ENCODE data around the gene NOTCH4.
"Not testable (repeated sequence)": the region's sequence is repeated elsewhere in the genome, so short reads cannot be mapped to it uniquely, and the experiment has no call there.

NOTCH4 gene

GRCh38 chr6:32191696-32192607 is 31.9 kb downstream of the NOTCH4 start:
- DNase-seq = no peak

GRCh38 chr6:32190911-32191677 is 32.8 kb downstream of the NOTCH4 start:
- no peak for DNase-seq

- DNase-seq = peak; percentile 72
Observed at GRCh38 chr6:32190054-32190851, 33.6 kb downstream of the NOTCH4 start, which contains the start of gene PBX2. TSS of gene PBX2 (minus strand) at chr6:32190202. CDS start at chr6:32189915, 287 bp downstream.

GRCh38 chr6:32189742-32190053 is 34.2 kb downstream of the NOTCH4 start:
- no peak for DNase-seq

GRCh38 chr6:32189069-32189741 is 34.7 kb downstream of the NOTCH4 start:
- no peak for DNase-seq

DNA sequence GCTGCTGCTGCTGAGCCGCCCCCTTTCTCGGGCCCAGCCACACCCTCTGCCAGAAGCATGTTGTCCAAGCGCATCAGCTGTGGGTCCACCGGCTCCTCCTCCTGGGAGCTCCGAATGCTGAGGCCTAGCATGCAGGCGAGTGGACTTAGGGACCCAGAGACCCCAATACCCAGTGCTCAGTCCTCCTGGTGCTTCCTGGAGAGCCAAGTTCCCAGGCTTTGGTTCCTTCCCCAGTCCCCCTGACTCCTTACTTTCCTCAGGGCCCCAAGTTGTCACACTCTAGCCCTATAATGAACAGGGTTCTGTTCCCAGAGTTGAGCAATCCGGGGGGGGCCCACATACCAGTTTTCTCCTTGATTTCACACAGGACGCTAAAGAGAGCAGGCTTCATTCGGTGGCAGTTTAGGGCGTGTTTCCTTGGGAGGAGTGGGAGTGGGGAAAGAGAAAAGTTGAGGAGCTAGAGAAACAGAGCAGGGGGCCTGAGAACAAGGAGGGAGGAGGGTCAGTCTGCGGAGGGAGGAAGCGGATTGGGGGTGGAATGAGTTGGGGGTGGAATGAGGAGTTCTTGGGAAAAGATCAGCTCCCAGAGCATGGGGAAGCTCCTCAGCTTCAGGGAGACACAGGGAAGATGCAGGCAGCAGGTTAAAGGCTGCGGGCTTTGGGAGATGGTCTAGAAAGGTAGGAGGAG is 35.3 kb downstream of the NOTCH4 start:
- no peak for DNase-seq

DNA sequence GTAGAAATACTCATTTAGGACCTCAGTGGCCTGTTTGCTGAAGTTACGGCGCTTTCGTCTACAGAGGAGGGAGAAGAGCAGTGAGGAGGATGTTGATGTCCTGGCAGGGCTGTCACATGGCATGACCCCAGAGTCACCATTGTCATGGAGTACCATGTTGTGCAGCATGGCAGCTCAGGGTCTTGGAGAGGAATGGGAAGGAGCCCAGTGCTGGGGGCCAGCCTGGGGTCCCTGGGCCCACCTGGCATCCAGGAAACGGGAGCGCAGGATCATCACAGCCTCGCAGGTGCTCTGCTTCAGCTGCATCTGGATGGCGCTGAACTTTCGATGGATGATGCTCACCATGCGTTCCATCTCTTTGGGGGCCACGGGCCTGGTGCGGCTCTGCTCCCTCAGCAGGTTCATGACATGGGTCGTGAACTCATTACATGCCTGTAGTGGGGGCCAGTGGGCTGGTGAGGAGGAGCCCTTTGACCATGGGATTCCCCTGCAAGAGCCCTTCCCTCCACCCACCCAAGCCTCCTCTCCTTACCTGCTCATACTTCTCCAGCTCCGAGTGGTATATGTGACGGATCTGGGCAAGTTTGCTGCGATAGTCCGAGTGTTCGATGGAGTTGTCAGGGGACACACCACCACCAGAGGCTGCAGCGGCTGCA is 36.0 kb downstream of the NOTCH4 start:
- not testable (repeated sequence) for DNase-seq

DNA sequence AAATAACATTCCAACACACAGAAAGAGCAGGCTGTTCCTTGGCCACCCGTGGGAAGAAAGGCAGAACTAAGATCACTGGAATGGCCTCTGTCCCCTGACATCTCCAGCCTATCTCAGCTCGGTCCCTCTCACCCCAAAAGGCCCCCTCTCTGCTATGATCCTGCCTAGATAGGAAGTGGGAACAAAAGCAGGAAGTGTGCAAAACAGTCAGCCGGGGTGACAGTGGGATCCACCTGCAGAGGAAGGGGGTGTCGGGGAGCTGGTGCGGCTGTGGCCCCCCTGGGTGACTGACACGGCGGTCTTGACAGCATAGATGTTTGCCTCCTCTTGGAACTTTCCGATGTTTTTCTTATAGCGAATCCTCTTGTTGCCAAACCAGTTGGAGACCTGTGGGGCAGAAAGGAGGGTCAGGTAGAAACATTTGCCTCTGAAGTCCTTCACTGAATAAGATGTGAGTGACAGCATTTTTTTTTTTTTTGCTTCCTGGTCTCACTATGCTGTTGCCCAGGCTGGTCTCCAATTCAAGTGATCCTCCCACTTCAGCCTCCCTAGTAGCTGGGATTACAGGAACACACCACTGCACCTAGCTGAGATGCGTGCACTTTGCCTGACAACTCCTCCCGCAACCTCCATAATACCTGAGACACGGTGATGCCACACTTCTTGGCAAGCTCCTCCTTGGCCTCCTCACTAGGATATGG is 36.7 kb downstream of the NOTCH4 start:
- DNase-seq = no peak

- DNase-seq = not testable (repeated sequence)
Observed at GRCh38 chr6:32186151-32186840, 37.6 kb downstream of the NOTCH4 start.

DNA sequence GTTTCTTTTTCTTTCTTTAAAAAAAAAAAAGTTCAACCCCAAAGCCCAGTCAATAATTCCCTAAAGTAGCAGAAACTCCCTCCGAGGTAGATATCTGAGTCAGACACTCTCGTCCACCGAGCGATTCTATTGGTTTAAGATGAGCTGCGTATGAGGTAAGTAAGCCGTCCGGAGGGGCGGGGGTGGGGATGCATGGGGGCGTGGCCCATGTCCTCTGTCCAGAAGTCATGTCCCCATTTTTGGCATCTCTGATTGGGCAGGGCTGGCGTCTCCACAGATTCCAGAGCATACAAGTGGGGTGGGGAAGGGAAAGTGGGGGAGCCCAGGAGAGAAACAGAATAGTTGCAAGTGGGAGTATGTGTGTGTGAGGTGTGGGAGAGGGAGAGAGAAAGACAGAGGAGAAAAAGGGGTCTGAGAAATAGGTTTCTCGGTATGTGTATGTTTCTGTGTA is 38.2 kb downstream of the NOTCH4 start:
- not testable (repeated sequence) for DNase-seq

- no peak for DNase-seq
Observed at GRCh38 chr6:32184084-32184640, 39.7 kb downstream of the NOTCH4 start, which contains the start of gene AGER. TSS of gene AGER (minus strand) at chr6:32184253. CDS start at chr6:32184222, 31 bp downstream.

DNA sequence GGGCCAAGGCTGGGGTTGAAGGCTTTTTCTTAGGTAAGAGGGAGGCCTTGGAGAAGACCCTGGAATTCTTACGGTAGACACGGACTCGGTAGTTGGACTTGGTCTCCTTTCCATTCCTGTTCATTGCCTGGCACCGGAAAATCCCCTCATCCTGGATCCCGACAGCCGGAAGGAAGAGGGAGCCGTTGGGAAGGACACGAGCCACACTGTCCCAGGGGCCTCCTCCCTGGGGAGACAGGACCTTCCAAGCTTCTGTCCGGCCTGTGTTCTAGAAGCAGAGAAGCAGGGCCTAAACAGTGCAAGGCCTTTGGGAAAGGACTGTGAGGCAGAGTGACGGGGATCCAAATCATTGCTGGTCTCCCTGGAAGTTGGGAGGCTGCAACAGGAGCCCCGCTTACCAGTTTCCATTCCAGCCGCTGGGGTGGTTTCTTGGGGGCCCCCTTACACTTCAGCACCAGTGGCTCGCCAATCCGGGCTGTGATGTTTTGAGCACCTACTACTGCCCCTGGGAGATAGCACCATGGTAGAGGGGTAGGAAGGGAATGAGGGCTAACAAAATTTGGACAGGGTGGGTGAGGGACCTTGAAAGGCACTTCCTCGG is 40.3 kb downstream of the NOTCH4 start:
- DNase-seq = no peak

- no peak for DNase-seq
Observed at GRCh38 chr6:32183030-32183429, 40.8 kb downstream of the NOTCH4 start.

- no peak for DNase-seq
Observed at GRCh38 chr6:32182555-32182981, 41.3 kb downstream of the NOTCH4 start.

GRCh38 chr6:32181915-32182529 is 41.8 kb downstream of the NOTCH4 start:
- no peak for DNase-seq

DNA sequence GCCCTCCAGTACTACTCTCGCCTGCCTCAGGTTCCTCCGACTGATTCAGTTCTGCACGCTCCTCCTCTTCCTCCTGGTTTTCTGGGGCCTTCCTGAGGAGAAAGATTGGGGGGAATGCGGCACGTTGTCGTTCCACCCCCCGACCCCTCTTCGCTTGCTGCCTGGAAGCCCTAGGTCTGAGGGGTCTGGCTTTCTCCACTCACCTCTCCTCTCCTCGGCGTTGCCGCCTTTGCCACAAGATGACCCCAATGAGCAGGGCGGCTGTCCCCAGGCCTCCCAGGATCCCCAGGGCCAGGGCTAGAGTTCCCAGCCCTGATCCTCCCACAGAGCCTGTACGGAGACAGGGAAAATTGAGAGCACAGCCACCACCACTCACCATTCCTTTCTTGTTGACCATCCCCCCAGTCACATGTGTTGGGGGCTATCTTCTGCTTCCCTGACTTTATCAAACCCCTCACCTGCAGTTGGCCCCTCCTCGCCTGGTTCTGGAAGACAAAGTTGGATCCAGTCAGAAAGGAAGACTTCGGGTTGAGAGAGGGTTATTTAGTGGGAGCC is 42.6 kb downstream of the NOTCH4 start:
- DNase-seq = no peak

DNA sequence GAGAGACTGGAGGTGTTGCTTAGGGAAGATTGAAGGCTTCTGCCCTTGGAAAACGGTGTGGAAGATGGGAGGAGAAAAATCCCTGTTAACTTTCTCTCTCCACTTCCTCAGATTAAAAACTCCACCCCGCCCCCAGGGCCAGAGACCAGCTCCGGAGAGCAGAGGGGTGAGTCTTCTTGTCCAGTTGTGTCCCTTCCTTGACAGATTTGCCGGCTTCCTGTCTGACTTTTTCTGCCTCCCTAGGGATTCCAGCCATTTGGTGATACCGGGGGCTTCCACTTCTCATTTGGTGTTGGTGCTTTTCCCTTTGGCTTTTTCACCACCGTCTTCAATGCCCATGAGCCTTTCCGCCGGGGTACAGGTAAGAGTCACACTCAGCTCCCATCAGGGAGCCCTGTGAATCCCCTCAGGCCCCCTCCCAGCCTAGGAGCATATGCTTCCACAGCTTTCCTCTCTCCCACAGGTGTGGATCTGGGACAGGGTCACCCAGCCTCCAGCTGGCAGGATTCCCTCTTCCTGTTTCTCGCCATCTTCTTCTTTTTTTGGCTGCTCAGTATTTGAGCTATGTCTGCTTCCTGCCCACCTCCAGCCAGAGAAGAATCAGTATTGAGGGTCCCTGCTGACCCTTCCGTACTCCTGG is 44.0 kb downstream of the NOTCH4 start:
- DNase-seq = no peak
